ENCODE measurements around the gene WDR6. TPM values are rescaled to one million over a fixed set of nuclear protein-coding genes. Genes with fewer than 3 reads are reported as not detected.
A peak's percentile ranks its signal among the peaks of the same experiment; 100 is the strongest.

WDR6 gene
- total and polyA plus RNA-seq, 5 donors = 65.3 to 109 (median 88.4) TPM

DNA sequence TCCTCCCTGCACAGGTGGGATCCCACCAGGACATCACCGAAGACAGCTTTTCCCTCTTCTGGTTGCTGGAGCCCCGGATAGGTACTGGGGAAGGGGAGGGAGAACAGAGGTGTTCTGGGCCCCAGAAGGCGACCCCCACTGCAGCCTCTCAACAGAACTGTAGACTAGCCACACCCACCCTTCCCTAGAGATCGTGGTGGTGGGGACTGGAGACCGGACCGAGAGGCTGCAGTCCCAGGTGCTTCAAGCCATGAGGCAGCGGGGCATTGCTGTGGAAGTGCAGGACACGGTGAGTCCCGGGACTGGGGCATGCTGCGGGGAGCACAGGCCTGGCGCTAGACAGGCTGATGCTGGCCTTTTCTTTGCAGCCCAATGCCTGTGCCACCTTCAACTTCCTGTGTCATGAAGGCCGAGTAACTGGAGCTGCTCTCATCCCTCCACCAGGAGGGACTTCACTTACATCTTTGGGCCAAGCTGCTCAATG, 15.5 kb downstream of the WDR6 start:
- ATAC-seq = no peak
- peak overlapping the region; percentile 56 for H3K4me3 ChIP-seq (ENCODE audit: low read length)
- 26% methylated on average over 12 of the region's 12 CpGs for WGBS
- no peaks in the 10 kb centered on the region for H3K27me3 ChIP-seq (ENCODE audit: control insufficient read depth, insufficient read depth)
- H3K4me1 ChIP-seq (ENCODE audit: control insufficient read depth, insufficient read depth, low read length) = peaks cover 3% of the 10 kb centered on the region
- DNase-seq = peak in 1 of 3 donors; percentile 54
- intact Hi-C loops (cut with DNase I) = no loop called here
- H3K27ac ChIP-seq (ENCODE audit: low read length) = peak overlapping the region; percentile 90
- no peaks in the 10 kb centered on the region for H3K9me3 ChIP-seq (ENCODE audit: control insufficient read depth, low read length)

DNA sequence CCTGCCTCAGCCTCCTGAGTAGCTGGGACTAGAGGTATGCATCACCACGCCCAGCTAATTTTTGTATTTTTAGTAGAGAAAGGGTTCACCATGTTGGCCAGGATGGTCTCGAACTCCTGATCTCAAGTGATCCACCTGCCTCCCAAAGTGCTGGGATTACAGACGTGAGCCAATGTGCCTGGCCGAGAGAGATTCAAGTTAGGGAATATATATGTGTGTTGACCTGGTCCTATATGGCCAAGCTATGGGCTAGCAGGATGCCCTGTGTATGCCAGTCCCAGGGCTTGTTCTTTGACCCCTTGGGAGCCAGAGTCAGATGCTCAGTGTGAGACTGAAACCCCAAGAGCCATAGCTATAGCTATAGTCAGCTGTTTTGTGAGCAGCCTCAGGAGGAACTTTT, 16.6 kb downstream of the WDR6 start:
- Histone ChIP-seq H3K4me3 (ENCODE audit: low read length) (no peak overlapping the region), H3K27me3 (ENCODE audit: control insufficient read depth, insufficient read depth) (no peaks in the 10 kb centered on the region), H3K9me3 (ENCODE audit: control insufficient read depth, low read length) (no peaks in the 10 kb centered on the region), H3K4me1 (ENCODE audit: control insufficient read depth, insufficient read depth, low read length) (peaks cover 10% of the 10 kb centered on the region), H3K27ac (ENCODE audit: low read length) (no peak overlapping the region)
- intact Hi-C loops (cut with DNase I) = no loop called here
- DNase-seq (peak in 1 of 3 donors; percentile 7), ATAC-seq (no peak)
- 84% methylated on average over 4 of the region's 4 CpGs for WGBS

DNA sequence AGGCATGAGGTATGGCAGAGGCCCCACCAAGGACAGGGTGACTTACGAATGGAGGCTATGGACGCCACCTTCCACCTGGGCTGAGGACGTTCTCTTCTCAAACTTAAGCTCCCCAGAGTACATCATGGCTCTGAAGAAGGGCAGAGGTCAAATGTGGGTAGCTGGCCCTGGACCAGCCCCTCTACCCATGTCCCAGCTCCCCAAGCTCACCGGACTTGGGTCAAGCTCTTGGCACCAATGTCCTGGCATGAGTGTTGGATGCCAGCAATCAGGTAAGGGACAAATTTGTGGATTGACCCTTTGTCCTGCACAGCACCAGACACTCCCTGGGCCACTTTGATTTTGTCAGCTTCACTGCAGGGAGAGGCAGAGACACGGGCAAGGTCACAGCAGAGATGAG, 17.3 kb downstream of the WDR6 start:
- H3K27me3 ChIP-seq (ENCODE audit: control insufficient read depth, insufficient read depth) = no peaks in the 10 kb centered on the region
- DNase-seq (peak in 1 of 3 donors; percentile 19), ATAC-seq (no peak)
- intact Hi-C loops (cut with DNase I) = no loop called here
- no peaks in the 10 kb centered on the region for H3K9me3 ChIP-seq (ENCODE audit: control insufficient read depth, low read length)
- WGBS = 69% methylated on average over 5 of the region's 5 CpGs
- H3K4me3 ChIP-seq (ENCODE audit: low read length) = no peak overlapping the region
- H3K4me1 ChIP-seq (ENCODE audit: control insufficient read depth, insufficient read depth, low read length) = peaks cover 10% of the 10 kb centered on the region
- no peak overlapping the region for H3K27ac ChIP-seq (ENCODE audit: low read length)

DNA sequence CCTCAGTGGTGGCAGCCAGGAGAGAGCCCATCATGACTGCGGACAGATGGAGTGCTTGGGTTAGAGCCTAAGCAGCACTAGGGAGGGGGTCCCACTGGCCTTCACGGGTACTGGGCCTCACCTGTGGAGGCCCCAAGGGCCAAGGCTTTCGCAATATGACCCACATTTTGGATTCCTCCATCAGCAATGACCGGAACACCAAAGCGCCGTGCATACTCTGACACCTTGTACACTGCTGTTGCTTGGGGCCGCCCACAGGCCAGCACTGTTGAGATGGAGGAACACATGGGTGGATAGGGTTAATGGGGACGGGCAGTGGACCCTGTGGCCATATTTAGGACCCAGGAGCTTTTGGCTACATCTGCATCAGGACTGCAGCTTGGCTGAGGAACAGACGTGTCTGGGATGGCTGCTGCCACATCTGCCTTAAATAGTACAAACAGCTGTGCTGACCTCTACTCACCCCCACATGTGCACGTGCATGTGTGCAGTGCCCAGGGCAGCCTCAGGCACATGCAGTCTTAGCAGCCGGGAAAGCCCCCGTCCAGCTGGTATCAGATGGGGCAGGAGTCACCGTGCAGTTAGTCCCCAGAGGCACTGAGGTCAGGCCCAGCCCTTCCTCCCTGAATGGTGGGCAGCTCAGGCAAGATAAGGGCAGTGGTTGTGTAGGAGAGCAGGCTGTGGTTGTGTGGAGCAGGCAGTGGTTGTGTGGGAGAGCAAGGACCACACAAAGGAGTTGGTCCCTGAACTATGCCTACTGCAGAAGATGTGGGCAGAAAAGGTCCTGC, 18.0 kb downstream of the WDR6 start:
- no peaks in the 10 kb centered on the region for H3K27me3 ChIP-seq (ENCODE audit: control insufficient read depth, insufficient read depth)
- H3K27ac ChIP-seq (ENCODE audit: low read length) = no peak overlapping the region
- H3K4me3 ChIP-seq (ENCODE audit: low read length) = no peak overlapping the region
- WGBS = 57% methylated on average over 13 of the region's 13 CpGs
- DNase-seq (peak in 1 of 3 donors; percentile 41), ATAC-seq (no peak)
- peaks cover 8% of the 10 kb centered on the region for H3K4me1 ChIP-seq (ENCODE audit: control insufficient read depth, insufficient read depth, low read length)
- H3K9me3 ChIP-seq (ENCODE audit: control insufficient read depth, low read length) = no peaks in the 10 kb centered on the region
- intact Hi-C loops (cut with DNase I) = no loop called here

DNA sequence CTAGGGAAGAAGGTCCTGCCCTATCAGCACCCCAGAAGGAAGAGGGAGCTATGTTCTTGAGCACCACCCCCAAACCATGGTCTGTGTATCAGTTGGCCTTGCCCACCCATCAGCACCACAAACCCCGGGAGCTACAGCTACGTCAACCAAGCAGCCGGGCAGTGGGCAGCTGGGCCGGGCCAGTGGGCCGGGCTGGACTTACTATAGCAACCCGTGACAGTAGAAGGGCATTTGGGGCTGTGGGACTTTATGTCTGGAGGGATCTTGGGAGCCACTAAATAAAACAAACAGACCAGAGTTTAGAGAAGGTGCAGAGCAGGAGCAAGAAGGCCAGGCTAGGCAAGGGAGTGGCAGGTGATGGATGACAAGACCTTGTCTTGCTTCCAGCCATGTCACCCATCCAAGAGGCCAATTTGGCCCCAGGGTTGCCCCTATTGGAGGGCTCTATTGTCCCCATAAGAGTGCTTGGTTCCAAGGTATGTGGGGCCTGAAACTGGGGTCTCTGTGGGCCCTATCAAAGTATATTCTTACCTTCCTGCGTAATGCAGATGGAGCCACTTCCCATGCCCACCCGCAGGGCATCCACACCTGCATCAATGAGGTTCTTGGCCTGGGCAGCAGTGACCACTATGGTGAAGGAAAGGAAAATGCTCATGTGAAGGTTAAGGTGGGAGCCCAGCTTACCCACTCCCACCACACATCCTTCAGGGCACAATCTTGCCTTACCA, 18.8 kb downstream of the WDR6 start:
- intact Hi-C loops (cut with DNase I) = no loop called here
- no peak overlapping the region for H3K4me3 ChIP-seq (ENCODE audit: low read length)
- peak in 1 of 3 donors; percentile 31 for DNase-seq
- 90% methylated on average over 8 of the region's 8 CpGs for WGBS
- peaks cover 8% of the 10 kb centered on the region for H3K4me1 ChIP-seq (ENCODE audit: control insufficient read depth, insufficient read depth, low read length)
- H3K27me3 ChIP-seq (ENCODE audit: control insufficient read depth, insufficient read depth) = no peaks in the 10 kb centered on the region
- no peaks in the 10 kb centered on the region for H3K9me3 ChIP-seq (ENCODE audit: control insufficient read depth, low read length)
- ATAC-seq = no peak
- no peak overlapping the region for H3K27ac ChIP-seq (ENCODE audit: low read length)

DNA sequence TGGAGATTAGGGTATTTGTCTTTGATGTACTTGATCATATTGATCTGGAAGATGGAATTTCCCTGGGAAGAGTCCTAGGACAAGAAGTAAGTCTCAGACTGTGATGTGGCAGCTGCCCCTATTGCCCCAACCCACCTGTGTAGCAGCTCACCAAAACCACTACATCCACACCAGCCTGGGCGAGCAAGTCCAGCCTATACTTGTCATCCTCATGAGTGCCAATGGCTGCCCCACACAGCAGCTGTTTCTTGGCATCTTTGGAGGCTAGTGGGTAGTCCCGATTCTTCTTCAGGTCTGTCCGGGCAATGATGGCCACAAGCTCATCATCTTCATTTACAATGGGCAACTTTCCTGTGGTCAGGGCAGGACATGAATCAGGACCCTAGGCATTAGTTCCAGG, 19.3 kb downstream of the WDR6 start:
- no peaks in the 10 kb centered on the region for H3K27me3 ChIP-seq (ENCODE audit: control insufficient read depth, insufficient read depth)
- 92% methylated on average over 3 of the region's 3 CpGs for WGBS
- DNase-seq (peak in 1 of 3 donors; percentile 32), ATAC-seq (no peak)
- H3K4me3 ChIP-seq (ENCODE audit: low read length) = no peak overlapping the region
- H3K9me3 ChIP-seq (ENCODE audit: control insufficient read depth, low read length) = no peaks in the 10 kb centered on the region
- H3K27ac ChIP-seq (ENCODE audit: low read length) = no peak overlapping the region
- H3K4me1 ChIP-seq (ENCODE audit: control insufficient read depth, insufficient read depth, low read length) = peaks cover 8% of the 10 kb centered on the region
- intact Hi-C loops (cut with DNase I) = no loop called here

DNA sequence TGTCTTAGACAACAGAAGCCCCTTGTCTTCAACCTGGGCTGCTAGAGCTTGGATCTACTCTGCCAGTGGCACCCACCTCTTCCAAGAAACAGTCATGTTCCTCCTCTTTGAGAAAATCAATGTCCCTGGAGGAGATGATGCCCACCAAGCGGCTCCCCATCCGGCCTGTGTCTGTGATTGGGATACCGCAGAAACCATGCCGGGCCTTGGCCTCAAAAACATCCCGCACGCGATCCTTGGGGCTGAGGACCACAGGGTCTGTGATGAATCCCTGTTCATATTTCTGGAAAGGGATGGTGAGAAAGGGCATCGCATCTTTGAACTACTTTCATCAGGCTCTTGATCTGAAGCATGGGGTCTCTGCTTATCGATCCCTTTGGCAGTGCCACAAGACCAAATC, 20.4 kb downstream of the WDR6 start:
- ATAC-seq (no peak), DNase-seq (no peak)
- H3K27me3 ChIP-seq (ENCODE audit: control insufficient read depth, insufficient read depth) = no peaks in the 10 kb centered on the region
- H3K4me1 ChIP-seq (ENCODE audit: control insufficient read depth, insufficient read depth, low read length) = peaks cover 8% of the 10 kb centered on the region
- 95% methylated on average over 9 of the region's 9 CpGs for WGBS
- no peak overlapping the region for H3K27ac ChIP-seq (ENCODE audit: low read length)
- no peak overlapping the region for H3K4me3 ChIP-seq (ENCODE audit: low read length)
- no peaks in the 10 kb centered on the region for H3K9me3 ChIP-seq (ENCODE audit: control insufficient read depth, low read length)
- intact Hi-C loops (cut with DNase I) = no loop called here

DNA sequence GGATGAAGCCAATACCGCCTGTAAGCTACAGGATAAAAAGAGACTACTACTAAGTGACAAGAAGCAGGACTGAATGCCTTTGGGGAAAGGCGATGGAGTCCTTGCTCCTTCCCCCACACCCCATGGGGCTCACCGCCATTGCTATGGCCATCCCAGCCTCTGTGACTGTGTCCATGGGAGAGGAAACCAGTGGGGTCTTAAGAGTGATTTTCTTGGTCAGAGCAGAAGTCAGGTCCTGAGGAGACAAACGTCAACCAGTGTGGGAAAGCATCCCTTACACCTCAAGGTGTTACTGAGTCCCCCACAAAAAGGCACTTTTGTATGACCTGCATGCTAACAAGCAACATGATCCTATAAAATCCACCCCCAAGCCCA, 21.1 kb downstream of the WDR6 start:
- no peak for DNase-seq
- ATAC-seq = peak in 1 of 2 donors; percentile 0
- Histone ChIP-seq H3K27me3 (ENCODE audit: control insufficient read depth, insufficient read depth) (no peaks in the 10 kb centered on the region), H3K9me3 (ENCODE audit: control insufficient read depth, low read length) (no peaks in the 10 kb centered on the region), H3K4me1 (ENCODE audit: control insufficient read depth, insufficient read depth, low read length) (peaks cover 8% of the 10 kb centered on the region), H3K4me3 (ENCODE audit: low read length) (peak overlapping the region; percentile 66), H3K27ac (ENCODE audit: low read length) (peak overlapping the region; percentile 94)
- WGBS = 78% methylated on average over 4 of the region's 4 CpGs
- intact Hi-C loops (cut with DNase I) = no loop called here

DNA sequence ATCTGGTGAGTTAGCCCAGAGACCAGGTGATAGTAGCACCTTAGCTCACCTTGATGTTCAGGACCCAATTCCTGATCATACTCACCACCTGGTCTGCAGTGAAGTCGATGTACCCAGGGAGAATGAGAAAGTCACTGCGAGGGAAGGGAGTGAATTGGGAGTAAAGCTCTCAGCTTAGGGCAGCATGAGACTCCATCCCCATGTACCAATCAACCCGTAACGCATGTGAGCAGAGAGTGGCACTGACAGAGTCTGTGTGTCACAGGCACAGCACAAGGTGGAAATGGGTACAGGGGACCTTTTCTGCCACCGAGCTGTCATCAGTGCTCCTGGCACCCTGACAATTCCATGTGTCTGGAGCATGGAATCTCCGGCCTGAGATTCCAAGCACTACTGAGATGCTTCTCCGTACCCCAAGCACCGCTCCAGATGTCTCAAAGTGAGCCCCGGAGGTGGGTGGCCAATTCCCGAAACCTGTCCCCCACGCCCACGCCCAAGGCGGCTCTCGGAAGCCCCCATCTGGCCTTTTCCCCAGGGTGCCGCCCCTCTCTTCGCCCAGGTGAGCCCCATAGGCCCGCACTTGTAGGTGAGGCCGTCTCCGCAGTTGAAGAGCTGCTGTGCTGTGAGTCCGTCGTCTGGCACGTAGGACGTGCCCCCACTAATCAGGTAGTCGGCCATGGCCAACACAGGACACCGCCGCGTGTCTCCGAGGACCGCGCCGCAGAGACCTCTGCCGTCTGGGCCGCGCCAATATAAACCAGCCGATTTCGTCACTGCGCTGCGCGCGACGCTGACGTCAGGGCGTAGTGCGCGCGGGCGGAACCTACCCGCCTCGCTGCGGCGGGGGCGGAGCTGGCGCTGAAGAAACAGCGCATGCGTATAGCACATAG, 21.7 kb downstream of the WDR6 start, which contains the start of gene IMPDH2:
Gene IMPDH2, minus strand, starts transcription at position 726 of the 890 bp plus-strand sequence. Its CDS starts 48 bp downstream, at position 678.
- peak within 1 kb of the TSS; percentile 94 for H3K27ac ChIP-seq (ENCODE audit: low read length)
- no peaks in the 10 kb centered on the region for H3K27me3 ChIP-seq (ENCODE audit: control insufficient read depth, insufficient read depth)
- H3K9me3 ChIP-seq (ENCODE audit: control insufficient read depth, low read length) = no peaks in the 10 kb centered on the region
- WGBS = 3% methylated on average over 55 of the region's 55 CpGs
- intact Hi-C loops (cut with DNase I) = no loop called here
- H3K4me1 ChIP-seq (ENCODE audit: control insufficient read depth, insufficient read depth, low read length) = peaks cover 8% of the 10 kb centered on the region
- H3K4me3 ChIP-seq (ENCODE audit: low read length) = peak within 1 kb of the TSS; percentile 66
- ATAC-seq (peak; percentile 92 to 94), DNase-seq (peak; percentile 94 to 98 (median 98))

DNA sequence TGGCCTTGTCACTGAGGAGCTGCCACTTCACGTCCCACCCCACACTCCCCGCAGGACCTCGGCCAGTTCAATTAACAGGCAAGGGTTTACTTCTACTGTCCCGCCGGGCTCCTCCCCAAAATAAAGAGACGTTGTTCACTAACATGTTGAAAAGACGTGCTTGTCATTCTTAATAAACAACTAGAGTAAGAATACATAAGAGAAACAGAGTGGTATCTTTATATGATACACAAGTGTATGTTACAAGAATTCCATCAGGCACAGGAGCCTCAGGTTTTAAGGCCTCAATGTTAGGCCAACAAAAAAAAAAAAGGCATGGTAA, 22.3 kb downstream of the WDR6 start:
- Histone ChIP-seq H3K4me1 (ENCODE audit: control insufficient read depth, insufficient read depth, low read length) (peaks cover 8% of the 10 kb centered on the region), H3K4me3 (ENCODE audit: low read length) (no peak overlapping the region), H3K27me3 (ENCODE audit: control insufficient read depth, insufficient read depth) (no peaks in the 10 kb centered on the region), H3K27ac (ENCODE audit: low read length) (peak overlapping the region; percentile 49), H3K9me3 (ENCODE audit: control insufficient read depth, low read length) (no peaks in the 10 kb centered on the region)
- WGBS = 3% methylated on average over 7 of the region's 7 CpGs
- ATAC-seq = no peak
- no peak for DNase-seq
- intact Hi-C loops (cut with DNase I) = no loop called here

All from right cardiac atrium (tissue), 5 donors.